Forelimb muscle (tissue), 1 donor: Measurements from ENCODE around the gene LARGE2. TPM values are rescaled to one million over a fixed set of nuclear protein-coding genes. Genes with fewer than 3 reads are reported as not detected.
A peak's percentile ranks its signal among the peaks of the same experiment; 100 is the strongest.

Experiments used
- DNase-seq: peaks from one replicate; pipeline ENCODE4 v3.0.0-alpha.2; 2013; ENCODE audit warnings: low read depth
- polyA plus RNA-seq: library from polyadenylated mRNA; unstranded; fragments of 120-200 nt; gene quantifications from one replicate; pipeline ENCODE4 v1.2.1, GENCODE V29; 2013; ENCODE audit not compliant: insufficient read length

The LARGE2 gene
- polyA plus RNA-seq, 1 donor, result 0.30 TPM

- no peak for DNase-seq
These were observed 8.4 kb upstream of the LARGE2 start for GRCh38 chr11:45913942-45914635.

- no peak for DNase-seq
These were observed 7.0 kb upstream of the LARGE2 start for GRCh38 chr11:45915446-45915845.

GRCh38 chr11:45917286-45917622 lies 5.2 kb upstream of the LARGE2 start:
- no peak for DNase-seq

- DNase-seq, result peak; percentile 96
These were observed 4.7 kb upstream of the LARGE2 start, which contains the start of gene PEX16 for GRCh38 chr11:45917623-45918330. Gene PEX16, minus strand, starts transcription at chr11:45917877. Its CDS starts 66 bp downstream, at chr11:45917811.

- no peak for DNase-seq
These were observed 4.0 kb upstream of the LARGE2 start for GRCh38 chr11:45918331-45918941.

- DNase-seq, result no peak
These were observed 3.3 kb upstream of the LARGE2 start for GRCh38 chr11:45918962-45919675.

GRCh38 chr11:45919806-45920530 lies 2.5 kb upstream of the LARGE2 start:
- no peak for DNase-seq

- no peak for DNase-seq
These were observed 1.7 kb upstream of the LARGE2 start for GRCh38 chr11:45920531-45921477.

GRCh38 chr11:45921561-45922424 lies 663 bp upstream of the LARGE2 start:
- DNase-seq, result no peak

GRCh38 chr11:45924036-45924915 lies 1.8 kb downstream of the LARGE2 start:
- DNase-seq, result no peak

- DNase-seq, result no peak
These were observed 2.5 kb downstream of the LARGE2 start for GRCh38 chr11:45924927-45925326.

- DNase-seq, result no peak
These were observed 3.1 kb downstream of the LARGE2 start for GRCh38 chr11:45925550-45925949.

GRCh38 chr11:45926001-45926401 lies 3.5 kb downstream of the LARGE2 start:
- no peak for DNase-seq

GRCh38 chr11:45926536-45927331 lies 4.3 kb downstream of the LARGE2 start:
- no peak for DNase-seq

- DNase-seq, result no peak
These were observed 4.9 kb downstream of the LARGE2 start for GRCh38 chr11:45927332-45927683.

GRCh38 chr11:45927684-45928413 lies 5.4 kb downstream of the LARGE2 start:
- no peak for DNase-seq
